Astrocyte (in vitro differentiated cells and primary cell): ENCODE measurements around the gene FAM180A.

Source experiments
- CTCF ChIP-seq: IDR thresholded peaks from 2 replicates; pipeline ENCODE4 v1.5.1; 2011; ENCODE audit warnings: low read depth, mild to moderate bottlenecking, inconsistent platforms, low read length, moderate library complexity; ENCODE audit not compliant: insufficient read depth
- EZH2 ChIP-seq: IDR thresholded peaks from 2 replicates; pipeline ENCODE4 v1.6.1; 2012; ENCODE audit warnings: mild to moderate bottlenecking, low read length, inconsistent platforms; ENCODE audit not compliant: insufficient read depth

GRCh38 chr7:135706038-135706742 is 42.4 kb downstream of the FAM180A start:
- no peak for TF ChIP-seq CTCF
- no peak for TF ChIP-seq EZH2
